HG03159 (cell line): ENCODE measurements around the gene GPRC6A.

Experiments used
- ATAC-seq: cut with Tn5 transposase; IDR thresholded peaks from one replicate; pipeline ENCODE4 v1.9.1; 2021; ENCODE audit warnings: mild to moderate bottlenecking, moderate library complexity; ENCODE audit not compliant: unreplicated experiment

GPRC6A gene

GRCh38 chr6:116797585-116797984 lies 31.3 kb downstream of the GPRC6A start:
- ATAC-seq = no peak

DNA sequence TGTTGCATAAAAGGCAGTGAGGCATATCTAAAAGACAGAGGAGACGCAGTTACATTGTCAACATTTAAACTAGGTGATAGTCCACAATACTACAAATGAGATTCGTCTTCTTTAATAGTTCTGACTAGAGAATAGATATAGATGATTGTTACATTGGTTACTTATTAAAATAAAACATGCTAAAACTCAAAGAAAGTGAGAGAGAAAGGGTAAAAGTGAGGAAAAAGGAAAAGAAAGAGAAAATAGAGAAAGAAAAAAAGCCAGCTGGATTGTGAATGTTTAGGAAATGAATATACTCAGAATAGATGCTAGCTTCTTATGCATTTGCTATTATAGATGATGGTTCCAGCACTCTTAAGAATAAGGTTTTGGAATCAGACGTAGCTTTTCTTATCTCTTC lies 35.7 kb downstream of the GPRC6A start:
- no peak for ATAC-seq

- no peak for ATAC-seq
Observed at GRCh38 chr6:116783852-116784251, 45.0 kb downstream of the GPRC6A start.

DNA sequence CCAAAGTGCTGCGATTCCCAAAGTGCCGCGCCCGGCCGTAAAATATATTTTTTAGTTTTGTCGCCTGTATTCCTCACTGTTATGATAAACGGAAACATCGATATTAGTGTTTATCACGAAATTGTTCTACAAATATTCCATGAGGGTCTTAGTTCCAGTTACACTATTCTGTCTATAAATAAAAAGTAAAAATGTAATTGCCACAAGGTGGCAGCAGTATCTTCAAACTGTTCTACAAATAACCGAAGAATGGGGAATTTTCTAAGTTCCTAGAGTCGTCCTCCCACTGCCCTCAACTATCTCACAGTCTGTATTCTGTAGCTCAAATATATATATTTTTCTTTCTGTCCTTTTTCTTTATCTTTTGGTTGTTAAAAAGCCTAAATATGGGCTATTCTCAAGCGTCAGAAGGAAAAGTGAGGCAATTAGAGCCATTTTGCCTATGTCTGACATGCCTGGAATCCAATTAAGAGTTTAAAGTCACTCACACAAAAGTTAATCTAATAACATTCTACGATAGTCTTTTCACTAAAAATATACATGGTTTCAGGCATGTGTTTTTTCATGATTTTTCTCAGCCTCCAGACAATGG lies 49.2 kb downstream of the GPRC6A start:
- peak; percentile 79 for ATAC-seq

GRCh38 chr6:116773886-116774285 lies 55.0 kb downstream of the GPRC6A start:
- no peak for ATAC-seq

DNA sequence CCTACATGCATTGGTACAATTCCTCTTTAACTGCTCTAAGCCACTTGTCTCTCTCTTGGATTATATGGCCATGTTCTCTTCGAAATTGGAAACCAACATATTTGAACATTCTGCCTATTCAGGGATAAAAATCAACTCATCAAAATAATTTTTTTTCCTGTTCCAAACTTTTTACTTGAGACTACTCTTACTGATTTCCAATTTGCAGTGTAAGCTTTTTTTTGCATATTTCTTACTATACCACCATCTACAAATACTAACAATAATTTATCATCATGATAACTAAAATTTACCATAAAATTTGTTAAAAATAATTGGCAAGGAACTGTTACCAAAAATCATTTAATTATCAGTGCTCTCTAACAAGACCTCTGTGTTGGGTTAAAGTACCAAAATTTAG lies 56.4 kb downstream of the GPRC6A start:
- no peak for ATAC-seq

- ATAC-seq = no peak
Observed at GRCh38 chr6:116767715-116768114, 61.2 kb downstream of the GPRC6A start.

- ATAC-seq = no peak
Observed at GRCh38 chr6:116766506-116767176, 62.2 kb downstream of the GPRC6A start.

DNA sequence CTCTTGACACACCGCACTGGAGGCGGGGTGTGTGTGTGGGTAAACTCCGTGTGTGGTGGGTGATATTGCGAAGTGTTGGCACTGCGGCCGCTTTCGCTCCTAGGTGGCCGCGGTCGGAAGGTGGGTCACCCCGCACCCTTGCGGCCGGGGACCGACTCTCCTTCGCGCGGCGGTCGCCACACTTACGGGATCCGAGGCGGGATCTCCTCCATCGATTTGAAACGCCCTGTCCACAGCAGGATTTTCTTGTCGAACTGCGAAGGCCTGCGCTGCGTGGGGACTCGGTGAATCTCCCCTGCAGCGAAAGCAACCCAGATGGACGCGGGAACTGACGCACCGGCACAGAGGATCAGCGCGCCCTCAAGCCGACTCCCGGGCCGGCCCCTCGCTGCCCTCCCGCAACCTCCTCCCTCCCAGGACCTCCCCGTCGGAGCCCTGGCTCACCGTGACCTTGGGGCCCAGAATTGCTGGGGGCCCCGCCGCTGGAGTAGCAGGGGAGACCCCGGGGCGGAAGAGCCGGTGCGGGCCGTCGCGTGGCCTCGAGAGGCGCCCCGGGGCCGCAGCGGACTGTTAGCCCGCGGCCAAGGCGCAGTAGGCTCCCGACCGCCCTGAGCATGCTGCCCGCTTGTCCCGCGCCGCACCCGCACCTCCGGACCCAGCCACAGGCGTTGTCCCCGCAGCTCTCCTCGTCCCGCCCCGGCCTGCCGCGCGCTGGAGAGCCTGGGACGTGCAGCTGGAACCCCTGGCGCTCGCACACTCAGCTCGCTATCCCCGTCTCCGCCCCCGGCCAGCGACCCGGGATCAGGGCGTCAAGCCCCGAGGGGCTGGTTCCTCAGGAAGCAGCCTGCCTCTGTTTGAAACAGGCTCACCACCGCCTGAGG lies 63.7 kb downstream of the GPRC6A start, which contains the start of gene FAM162B:
TSS of gene FAM162B (minus strand) at position 759 of the 881 bp plus-strand sequence. CDS start at position 616, 143 bp downstream.
- no peak for ATAC-seq

GRCh38 chr6:116764629-116764960 lies 64.3 kb downstream of the GPRC6A start:
- ATAC-seq = no peak

GRCh38 chr6:116763906-116764628 lies 64.8 kb downstream of the GPRC6A start:
- ATAC-seq = no peak

DNA sequence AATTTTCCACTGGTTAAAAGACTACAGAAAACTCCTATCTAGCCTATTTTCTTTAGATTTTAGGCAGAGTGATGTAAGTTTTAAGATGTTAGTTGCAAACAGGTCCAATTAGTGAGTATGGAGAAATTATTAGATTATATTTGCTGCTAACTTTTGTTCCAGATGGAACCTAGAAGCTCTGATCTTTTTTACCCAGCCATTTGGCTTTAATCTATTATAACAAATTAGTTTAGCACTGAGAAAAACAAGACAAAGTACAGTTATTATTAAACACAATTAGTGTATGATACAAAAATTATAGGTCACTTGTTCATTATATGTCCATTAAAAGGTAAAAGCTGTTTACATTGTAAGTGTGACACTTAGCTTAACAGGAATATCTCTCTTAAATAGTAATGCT lies 65.8 kb downstream of the GPRC6A start:
- no peak for ATAC-seq

DNA sequence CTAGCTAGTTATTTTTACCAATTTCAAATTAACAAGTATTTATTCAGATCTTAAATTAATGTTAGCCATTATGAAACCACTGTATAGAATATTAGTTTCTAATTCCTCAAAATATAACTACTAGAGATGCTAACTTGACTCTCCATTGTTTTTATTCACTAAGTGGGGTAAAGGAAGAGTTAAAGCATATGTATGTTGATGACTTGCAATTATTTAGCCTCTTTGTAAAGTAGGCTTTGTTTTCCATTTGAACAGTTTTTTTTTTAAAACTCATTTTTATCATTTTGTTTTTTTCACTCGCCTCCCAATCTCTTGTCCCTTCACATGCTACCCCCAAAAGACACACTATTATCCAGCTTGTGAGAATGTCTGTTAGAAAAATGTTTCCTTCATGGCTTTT lies 66.6 kb downstream of the GPRC6A start:
- no peak for ATAC-seq

GRCh38 chr6:116761779-116762178 lies 67.1 kb downstream of the GPRC6A start:
- ATAC-seq = no peak

DNA sequence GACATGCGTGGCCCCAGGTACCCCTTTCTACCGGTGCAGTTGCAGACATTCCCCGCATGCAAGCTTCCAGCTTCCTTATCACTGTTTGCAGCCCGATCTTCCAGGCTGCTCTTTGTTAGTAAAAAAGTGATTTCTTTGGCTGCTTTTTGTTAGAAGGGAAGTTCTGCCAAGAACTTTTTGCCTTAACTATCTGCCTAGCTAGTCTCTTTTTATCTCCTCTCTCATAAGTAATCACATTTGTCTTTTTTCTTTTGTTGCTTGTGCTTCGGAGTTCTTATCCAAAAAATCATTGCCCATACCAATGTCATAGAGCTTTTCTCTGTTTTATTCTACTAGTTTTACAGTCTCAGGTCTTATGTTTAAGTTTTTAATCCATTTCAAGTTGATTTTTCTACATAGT lies 83.7 kb downstream of the GPRC6A start:
- no peak for ATAC-seq
